ENCODE measurements around the gene CYP27B1.
A peak's percentile ranks its signal among the peaks of the same experiment; 100 is the strongest.

DNA sequence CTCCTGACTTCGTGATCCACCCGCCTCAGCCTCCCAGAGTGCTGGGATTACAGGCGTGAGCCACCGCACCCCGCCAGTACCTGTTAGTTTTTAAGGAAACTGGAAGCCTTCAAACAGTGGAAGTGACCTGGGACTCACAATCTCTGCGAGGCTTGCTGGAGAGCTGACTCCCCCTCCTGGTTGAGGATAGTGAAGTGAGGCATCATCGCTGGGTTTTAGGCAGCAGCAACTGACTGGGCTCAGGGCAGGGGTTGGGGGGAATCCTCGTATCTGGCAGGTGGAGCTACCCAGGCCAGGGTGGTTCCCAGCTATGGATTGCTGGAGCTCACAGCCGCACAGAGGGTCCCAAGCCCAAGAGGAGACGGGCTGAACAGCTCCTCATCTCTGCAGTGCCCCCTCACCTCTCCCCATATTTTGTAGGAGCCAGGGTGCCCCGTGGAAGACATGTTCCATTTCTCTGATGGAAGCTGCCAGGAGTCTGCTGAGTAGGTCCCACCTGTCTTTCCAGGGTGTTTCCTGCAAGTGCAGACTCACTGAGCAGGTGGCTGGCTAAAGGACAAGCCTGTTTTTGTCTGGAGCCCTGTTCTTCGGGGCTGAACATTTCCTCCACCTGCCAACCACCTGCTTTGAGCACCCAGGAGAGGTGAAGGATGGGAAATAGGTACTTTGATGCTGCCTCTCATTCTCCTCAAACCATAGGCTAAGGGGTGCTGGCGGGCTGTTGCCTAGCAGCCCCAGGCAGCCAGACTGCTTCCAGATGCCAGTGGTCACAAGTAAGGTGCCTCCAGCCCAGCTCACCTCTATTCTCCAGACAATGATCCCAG lies 48.5 kb upstream of the CYP27B1 start:
- TF ChIP-seq PRMT5 (CRISPR knock-in tag; IDR thresholded peaks at IDR 0.05) (no peak), CHD2 (IDR thresholded peaks at IDR 0.05; ENCODE audit: low read depth, low read length) (no peak), MXI1 (IDR thresholded peaks at IDR 0.05; ENCODE audit: low read depth, low read length) (no peak), GATAD2A (IDR thresholded peaks at IDR 0.05) (no peak), POLR2A (conservative IDR thresholded peaks at IDR 0.05) (no peak), NFIC (IDR thresholded peaks at IDR 0.05) (no peak), RCOR1 (IDR thresholded peaks at IDR 0.05; ENCODE audit: borderline replicate concordance in 1 of 2, low read depth in 2 of 2, low read length in 2 of 2) (no peak), TAF15 (IDR thresholded peaks at IDR 0.05; ENCODE audit: low read depth, low read length) (no peak), ZNF165 (CRISPR knock-in tag; IDR thresholded peaks at IDR 0.05; ENCODE audit: borderline replicate concordance) (no peak), HDAC3 (IDR thresholded peaks at IDR 0.05; ENCODE audit: borderline replicate concordance, partially characterized antibody) (no peak)
- TF ChIP-seq, protein P1, sequence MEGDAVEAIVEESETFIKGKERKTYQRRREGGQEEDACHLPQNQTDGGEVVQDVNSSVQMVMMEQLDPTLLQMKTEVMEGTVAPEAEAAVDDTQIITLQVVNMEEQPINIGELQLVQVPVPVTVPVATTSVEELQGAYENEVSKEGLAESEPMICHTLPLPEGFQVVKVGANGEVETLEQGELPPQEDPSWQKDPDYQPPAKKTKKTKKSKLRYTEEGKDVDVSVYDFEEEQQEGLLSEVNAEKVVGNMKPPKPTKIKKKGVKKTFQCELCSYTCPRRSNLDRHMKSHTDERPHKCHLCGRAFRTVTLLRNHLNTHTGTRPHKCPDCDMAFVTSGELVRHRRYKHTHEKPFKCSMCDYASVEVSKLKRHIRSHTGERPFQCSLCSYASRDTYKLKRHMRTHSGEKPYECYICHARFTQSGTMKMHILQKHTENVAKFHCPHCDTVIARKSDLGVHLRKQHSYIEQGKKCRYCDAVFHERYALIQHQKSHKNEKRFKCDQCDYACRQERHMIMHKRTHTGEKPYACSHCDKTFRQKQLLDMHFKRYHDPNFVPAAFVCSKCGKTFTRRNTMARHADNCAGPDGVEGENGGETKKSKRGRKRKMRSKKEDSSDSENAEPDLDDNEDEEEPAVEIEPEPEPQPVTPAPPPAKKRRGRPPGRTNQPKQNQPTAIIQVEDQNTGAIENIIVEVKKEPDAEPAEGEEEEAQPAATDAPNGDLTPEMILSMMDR (IDR thresholded peaks at IDR 0.05 in 2 of 3, conservative IDR thresholded peaks at IDR 0.05 in 1 of 3; ENCODE audit: insufficient read depth in 2 of 3, low read depth in 1 of 3, low read length in 3 of 3): peak; percentile 41 to 61 (median 56); a peak in 4 of 6 replicates
- TF ChIP-seq, protein P2, sequence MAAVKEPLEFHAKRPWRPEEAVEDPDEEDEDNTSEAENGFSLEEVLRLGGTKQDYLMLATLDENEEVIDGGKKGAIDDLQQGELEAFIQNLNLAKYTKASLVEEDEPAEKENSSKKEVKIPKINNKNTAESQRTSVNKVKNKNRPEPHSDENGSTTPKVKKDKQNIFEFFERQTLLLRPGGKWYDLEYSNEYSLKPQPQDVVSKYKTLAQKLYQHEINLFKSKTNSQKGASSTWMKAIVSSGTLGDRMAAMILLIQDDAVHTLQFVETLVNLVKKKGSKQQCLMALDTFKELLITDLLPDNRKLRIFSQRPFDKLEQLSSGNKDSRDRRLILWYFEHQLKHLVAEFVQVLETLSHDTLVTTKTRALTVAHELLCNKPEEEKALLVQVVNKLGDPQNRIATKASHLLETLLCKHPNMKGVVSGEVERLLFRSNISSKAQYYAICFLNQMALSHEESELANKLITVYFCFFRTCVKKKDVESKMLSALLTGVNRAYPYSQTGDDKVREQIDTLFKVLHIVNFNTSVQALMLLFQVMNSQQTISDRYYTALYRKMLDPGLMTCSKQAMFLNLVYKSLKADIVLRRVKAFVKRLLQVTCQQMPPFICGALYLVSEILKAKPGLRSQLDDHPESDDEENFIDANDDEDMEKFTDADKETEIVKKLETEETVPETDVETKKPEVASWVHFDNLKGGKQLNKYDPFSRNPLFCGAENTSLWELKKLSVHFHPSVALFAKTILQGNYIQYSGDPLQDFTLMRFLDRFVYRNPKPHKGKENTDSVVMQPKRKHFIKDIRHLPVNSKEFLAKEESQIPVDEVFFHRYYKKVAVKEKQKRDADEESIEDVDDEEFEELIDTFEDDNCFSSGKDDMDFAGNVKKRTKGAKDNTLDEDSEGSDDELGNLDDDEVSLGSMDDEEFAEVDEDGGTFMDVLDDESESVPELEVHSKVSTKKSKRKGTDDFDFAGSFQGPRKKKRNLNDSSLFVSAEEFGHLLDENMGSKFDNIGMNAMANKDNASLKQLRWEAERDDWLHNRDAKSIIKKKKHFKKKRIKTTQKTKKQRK (IDR thresholded peaks at IDR 0.05; ENCODE audit: borderline replicate concordance, low read depth, low read length): no peak
